LNCAP (cell line): Measurements from ENCODE around the gene ZNF543.

ENCODE experiments used
- CTCF ChIP-seq: fragments of 450-650 bp; IDR thresholded peaks from 2 replicates; pipeline ENCODE4 v1.5.1; 2017; ENCODE audit warnings: mild to moderate bottlenecking

Gene ZNF543

GRCh38 chr19:57351867-57352266 lies 31.6 kb downstream of the ZNF543 start:
- TF ChIP-seq CTCF = no peak

- TF ChIP-seq CTCF = no peak
Observed at GRCh38 chr19:57355916-57356315, 35.6 kb downstream of the ZNF543 start.

GRCh38 chr19:57357406-57357805 lies 37.1 kb downstream of the ZNF543 start:
- no peak for TF ChIP-seq CTCF

GRCh38 chr19:57359300-57359699 lies 39.0 kb downstream of the ZNF543 start:
- no peak for TF ChIP-seq CTCF

DNA sequence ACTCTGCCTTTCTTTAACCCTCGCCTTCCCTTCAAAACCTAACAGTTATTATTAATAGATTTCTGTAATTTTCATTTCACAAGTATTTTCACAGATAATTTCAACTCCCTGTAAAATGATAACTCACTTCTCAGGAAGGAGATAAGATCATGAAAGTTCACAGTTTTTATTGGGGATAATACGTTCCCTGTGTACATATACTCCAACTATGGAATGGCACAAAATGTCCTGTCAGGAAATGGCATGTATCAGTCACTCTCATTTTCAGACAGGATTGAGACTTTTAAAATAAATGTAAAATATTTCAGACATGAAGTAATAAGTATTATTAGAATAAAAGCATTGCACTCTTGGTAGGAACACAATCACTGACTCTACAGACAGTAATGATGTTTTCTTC lies 42.1 kb downstream of the ZNF543 start:
- TF ChIP-seq CTCF = no peak

DNA sequence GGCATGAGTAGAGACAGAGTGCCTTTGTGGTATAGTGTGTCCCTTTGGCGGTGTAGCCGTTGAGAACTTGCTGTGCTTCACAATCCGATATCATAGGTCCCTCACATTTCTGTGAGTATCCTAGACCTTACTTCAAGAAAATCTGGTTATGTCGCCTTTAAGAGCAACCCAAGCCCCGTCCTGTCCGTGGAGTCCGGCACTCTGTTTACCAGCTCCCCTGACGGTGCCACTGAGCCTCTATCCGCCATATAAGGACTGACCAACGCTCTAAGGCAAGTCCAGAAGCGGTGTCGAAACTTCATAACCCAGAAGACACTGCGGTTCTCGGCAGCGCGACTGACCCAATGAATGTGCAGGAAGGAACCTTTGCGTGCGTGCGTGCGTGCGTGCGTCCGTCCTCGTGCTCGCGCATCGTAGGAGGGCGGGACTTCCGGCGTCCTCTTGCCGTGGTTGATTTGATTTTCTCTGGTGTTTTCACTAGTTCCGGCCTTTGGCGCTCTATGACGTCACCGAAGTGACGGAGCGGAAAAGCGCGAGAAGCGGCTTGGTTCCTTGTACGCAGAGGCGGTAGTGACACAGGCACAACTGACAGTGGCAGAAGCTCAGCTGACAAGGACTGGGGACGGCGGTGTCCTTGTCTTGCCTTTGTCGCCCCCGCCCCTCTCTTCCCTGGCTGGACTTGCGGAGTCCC lies 42.9 kb downstream of the ZNF543 start, which contains the start of the genes TRAPPC2B and ZNF547:
TRAPPC2B (plus strand) TSS at position 555 of the 691 bp plus-strand sequence. CDS start 1,283 bp downstream, outside the sequence.
ZNF547 (plus strand) TSS at position 555 of the 691 bp plus-strand sequence. CDS start 5,005 bp downstream, outside the sequence.
- TF ChIP-seq CTCF = no peak

- no peak for TF ChIP-seq CTCF
Observed at GRCh38 chr19:57363688-57364181, 43.5 kb downstream of the ZNF543 start.
